ENCODE data around the gene PIK3R3. TPM values are rescaled to one million over a fixed set of nuclear protein-coding genes. Genes with fewer than 3 reads are reported as not detected.

Gene PIK3R3
- total RNA-seq, 2 donors from 2014 or later, result 8.2 TPM

DNA sequence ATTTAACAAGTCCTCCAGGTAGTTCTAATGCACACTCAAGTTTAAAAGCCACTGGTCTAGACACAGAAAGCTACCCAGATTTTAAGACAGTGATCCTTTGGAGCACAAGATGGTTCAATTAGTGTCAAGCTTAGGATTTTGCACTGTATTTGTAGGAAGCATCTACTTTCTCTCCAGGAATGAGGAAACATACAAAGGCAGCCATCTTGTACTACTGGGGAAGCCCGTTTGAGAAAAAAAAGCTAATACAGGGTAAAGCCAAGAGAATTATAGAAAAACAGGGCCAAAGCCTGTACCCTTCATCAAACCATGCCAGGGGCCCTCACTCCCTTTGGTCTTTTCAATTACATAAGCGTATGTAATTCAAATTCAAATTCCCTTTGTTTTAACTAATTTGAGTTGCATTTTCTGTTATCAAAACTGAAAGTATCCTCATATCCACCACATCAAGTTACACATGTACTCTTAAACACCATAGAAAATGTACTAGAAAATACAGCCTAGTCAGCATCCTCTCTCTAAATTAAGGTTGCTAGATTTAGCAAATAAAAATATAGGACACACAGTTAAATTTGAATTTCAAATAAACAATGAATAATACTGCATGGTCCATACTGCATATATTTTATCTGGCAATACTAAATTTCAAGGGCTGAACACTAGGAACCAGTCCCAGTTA is 17.4 kb downstream of the PIK3R3 start:
- H3K36me3 ChIP-seq, result no peaks in the 10 kb centered on the region
- H3K9ac ChIP-seq (ENCODE audit: low read depth in 2 of 2, low read length in 2 of 2), result no peak overlapping the region
- intact Hi-C loops (cut with DNase I), result no loop called here
- no peak for DNase-seq
- no peaks in the 10 kb centered on the region for H3K27me3 ChIP-seq
- H3K9me3 ChIP-seq, result no peaks in the 10 kb centered on the region
- no peak overlapping the region for H3K4me3 ChIP-seq
- TF ChIP-seq, protein P1, sequence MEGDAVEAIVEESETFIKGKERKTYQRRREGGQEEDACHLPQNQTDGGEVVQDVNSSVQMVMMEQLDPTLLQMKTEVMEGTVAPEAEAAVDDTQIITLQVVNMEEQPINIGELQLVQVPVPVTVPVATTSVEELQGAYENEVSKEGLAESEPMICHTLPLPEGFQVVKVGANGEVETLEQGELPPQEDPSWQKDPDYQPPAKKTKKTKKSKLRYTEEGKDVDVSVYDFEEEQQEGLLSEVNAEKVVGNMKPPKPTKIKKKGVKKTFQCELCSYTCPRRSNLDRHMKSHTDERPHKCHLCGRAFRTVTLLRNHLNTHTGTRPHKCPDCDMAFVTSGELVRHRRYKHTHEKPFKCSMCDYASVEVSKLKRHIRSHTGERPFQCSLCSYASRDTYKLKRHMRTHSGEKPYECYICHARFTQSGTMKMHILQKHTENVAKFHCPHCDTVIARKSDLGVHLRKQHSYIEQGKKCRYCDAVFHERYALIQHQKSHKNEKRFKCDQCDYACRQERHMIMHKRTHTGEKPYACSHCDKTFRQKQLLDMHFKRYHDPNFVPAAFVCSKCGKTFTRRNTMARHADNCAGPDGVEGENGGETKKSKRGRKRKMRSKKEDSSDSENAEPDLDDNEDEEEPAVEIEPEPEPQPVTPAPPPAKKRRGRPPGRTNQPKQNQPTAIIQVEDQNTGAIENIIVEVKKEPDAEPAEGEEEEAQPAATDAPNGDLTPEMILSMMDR (IDR thresholded peaks at IDR 0.05), result no peak
- no peaks in the 10 kb centered on the region for H3K4me1 ChIP-seq
- H3K27ac ChIP-seq, result no peak overlapping the region

DNA sequence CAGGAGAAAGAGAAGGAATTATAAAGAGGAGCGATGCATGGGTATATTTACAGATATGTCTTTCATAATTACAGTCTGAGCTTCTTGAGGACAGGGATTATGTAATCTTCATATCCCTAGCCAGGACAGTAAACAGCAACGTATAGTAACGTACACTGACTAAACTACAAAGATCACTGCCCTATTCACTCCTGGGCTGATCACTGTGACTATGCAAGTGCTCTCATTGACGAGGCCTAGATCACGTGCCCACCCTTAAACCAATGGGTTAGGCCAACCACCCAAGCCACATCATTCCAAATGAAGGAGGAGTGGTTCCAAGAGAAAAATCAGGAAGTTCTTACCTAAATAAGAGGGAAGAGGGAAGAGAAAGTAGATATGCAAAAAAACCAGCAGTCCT is 18.5 kb downstream of the PIK3R3 start:
- no peak overlapping the region for H3K4me3 ChIP-seq
- no peak overlapping the region for H3K27ac ChIP-seq
- H3K9ac ChIP-seq (ENCODE audit: low read depth in 2 of 2, low read length in 2 of 2), result no peak overlapping the region
- H3K36me3 ChIP-seq, result no peaks in the 10 kb centered on the region
- no peaks in the 10 kb centered on the region for H3K27me3 ChIP-seq
- intact Hi-C loops (cut with DNase I), result no loop called here
- DNase-seq, result no peak
- TF ChIP-seq, protein P1 (IDR thresholded peaks at IDR 0.05), result no peak
- no peaks in the 10 kb centered on the region for H3K4me1 ChIP-seq
- no peaks in the 10 kb centered on the region for H3K9me3 ChIP-seq

DNA sequence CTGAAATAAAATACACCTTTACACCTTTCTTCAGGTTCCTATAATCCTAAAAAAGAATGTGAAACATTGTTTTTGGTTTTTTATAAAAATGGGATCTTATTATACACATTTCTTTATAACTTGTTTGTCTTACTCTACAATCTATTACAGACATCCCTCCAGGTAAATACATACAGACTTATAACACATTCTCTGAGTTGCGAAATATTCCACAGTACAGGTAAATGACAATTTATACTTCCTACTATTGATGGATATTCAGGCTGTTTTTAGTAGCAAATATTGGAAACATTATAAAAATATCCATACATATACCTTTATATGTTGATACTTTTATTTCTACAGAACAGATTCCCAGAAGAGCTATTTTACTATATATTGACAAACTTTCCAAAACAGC is 20.3 kb downstream of the PIK3R3 start:
- H3K9me3 ChIP-seq, result no peaks in the 10 kb centered on the region
- H3K4me3 ChIP-seq, result no peak overlapping the region
- no peak for DNase-seq
- H3K4me1 ChIP-seq, result no peaks in the 10 kb centered on the region
- no peaks in the 10 kb centered on the region for H3K27me3 ChIP-seq
- no peaks in the 10 kb centered on the region for H3K36me3 ChIP-seq
- intact Hi-C loops (cut with DNase I), result no loop called here
- no peak overlapping the region for H3K9ac ChIP-seq (ENCODE audit: low read depth in 2 of 2, low read length in 2 of 2)
- TF ChIP-seq, protein P1 (IDR thresholded peaks at IDR 0.05), result no peak
- H3K27ac ChIP-seq, result no peak overlapping the region

DNA sequence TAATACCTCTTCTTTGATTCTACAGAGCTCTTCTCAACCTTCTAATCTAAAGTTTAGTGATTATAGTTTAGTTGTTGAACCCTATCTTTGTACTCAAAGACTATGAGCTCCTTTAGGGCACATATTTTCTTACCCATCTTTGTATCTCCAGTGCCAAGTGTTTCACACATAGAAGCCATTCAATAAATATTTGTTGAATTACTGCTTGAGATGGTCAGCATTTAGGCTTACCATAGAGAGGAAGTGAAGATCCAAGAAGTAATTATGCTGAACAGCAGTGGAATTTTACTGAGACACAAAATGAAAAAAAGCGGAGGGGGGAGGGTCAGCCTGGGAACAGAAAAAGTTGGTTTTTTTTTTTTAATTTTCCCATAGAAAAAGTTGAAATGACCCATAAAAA is 21.9 kb downstream of the PIK3R3 start:
- Histone ChIP-seq H3K4me3 (no peak overlapping the region), H3K36me3 (no peaks in the 10 kb centered on the region), H3K27ac (no peak overlapping the region), H3K27me3 (no peaks in the 10 kb centered on the region), H3K9me3 (no peaks in the 10 kb centered on the region), H3K4me1 (no peaks in the 10 kb centered on the region), H3K9ac (ENCODE audit: low read depth in 2 of 2, low read length in 2 of 2) (no peak overlapping the region)
- intact Hi-C loops (cut with DNase I), result no loop called here
- DNase-seq, result no peak
- TF ChIP-seq, protein P1 (IDR thresholded peaks at IDR 0.05), result no peak

DNA sequence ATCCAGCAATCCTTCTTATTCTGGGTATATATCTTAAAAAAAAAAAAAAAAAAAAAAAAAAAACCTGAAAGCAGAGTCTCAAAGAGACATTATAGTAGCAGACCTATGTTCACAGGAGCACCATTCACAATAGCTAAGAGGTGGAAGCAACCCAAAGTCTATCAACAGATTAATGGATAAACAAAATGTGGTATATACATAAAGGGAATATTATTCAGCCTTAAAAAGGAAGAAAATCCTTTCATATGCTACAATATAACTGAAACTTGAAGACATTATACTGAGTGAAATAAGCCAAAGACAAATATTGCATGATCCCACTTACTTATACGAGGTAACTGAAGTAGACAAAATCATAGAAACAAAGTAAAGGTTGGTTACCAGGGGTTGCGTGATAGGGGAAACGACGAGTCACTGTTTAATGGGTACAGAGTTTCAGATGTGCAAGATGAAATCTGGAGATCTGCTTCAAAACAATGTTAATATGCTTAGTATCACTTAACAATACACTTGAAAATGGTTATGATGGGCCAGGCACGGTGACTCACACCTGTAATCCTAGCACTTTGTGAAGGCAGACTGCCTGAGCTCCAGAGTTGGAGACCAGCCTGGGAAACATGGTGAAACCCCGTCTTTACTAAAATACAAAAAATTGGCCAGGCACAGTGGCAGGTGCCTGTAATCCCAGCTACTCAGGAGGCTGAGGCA is 29.5 kb downstream of the PIK3R3 start:
- H3K4me1 ChIP-seq, result no peaks in the 10 kb centered on the region
- H3K4me3 ChIP-seq, result no peak overlapping the region
- intact Hi-C loops (cut with DNase I), result no loop called here
- H3K36me3 ChIP-seq, result no peaks in the 10 kb centered on the region
- no peak for DNase-seq
- H3K27ac ChIP-seq, result no peak overlapping the region
- H3K9ac ChIP-seq (ENCODE audit: low read depth in 2 of 2, low read length in 2 of 2), result no peak overlapping the region
- H3K27me3 ChIP-seq, result no peaks in the 10 kb centered on the region
- H3K9me3 ChIP-seq, result no peaks in the 10 kb centered on the region
- TF ChIP-seq, protein P1 (IDR thresholded peaks at IDR 0.05), result no peak

All from colonic mucosa (tissue), 4 donors.